HG03439 (cell line): Measurements from ENCODE around the gene PHF21B.

Source experiments
- ATAC-seq: cut with Tn5 transposase; IDR thresholded peaks from one replicate; pipeline ENCODE4 v1.9.1; 2021; ENCODE audit warnings: mild to moderate bottlenecking, moderate library complexity; ENCODE audit not compliant: unreplicated experiment

The PHF21B gene

GRCh38 chr22:45019861-45020655, 10.3 kb upstream of the PHF21B start:
- ATAC-seq: no peak

DNA sequence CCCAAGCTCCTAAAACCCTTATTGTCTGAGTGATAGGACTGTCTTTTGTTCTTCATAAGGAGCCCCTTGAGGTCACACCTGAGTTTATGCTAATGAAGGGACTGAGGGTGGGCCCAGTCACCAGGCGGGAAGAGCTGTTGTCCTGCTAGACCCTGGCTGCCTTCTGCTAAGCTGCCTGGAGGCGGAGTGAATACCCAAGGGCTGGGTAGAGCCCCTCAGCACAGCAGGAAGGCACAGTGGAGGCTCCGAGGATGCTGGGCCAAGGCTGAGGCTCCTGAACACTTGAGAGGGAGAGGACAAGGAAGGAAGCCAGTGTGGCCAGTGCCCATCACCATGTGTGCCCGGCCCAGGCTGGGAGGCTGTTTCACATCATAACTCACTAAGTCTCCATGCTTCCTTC, 4.8 kb upstream of the PHF21B start:
- ATAC-seq: no peak

GRCh38 chr22:45013138-45013537, 3.3 kb upstream of the PHF21B start:
- no peak for ATAC-seq

- no peak for ATAC-seq
These were observed 711 bp upstream of the PHF21B start for GRCh38 chr22:45010532-45010900.

GRCh38 chr22:45008751-45009605, 827 bp downstream of the PHF21B start:
- no peak for ATAC-seq

DNA sequence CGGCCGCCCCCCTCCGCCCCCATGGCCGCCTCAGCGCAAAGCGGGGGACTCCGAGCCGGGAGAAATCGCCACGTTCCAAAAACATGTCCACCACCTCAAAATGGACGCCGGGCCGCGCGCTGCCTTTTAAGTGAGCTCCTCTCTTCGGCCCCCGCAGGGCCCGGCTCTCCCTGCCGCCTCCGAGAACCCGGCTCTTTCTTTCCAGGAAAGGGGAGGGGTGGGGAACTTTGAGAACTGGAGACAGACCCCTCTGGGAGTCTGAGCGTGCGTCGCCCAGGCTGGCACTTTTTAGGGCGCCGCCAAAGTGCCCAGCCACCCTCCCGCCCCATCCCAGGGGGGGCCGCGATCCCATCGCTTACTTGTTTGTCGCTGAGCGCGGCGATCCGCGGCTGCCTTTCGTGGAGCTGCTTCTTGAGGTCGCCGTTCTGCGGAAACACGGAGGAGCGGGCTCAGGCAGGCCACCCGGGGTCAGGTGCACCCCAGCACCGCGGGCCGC, 1.6 kb downstream of the PHF21B start:
- no peak for ATAC-seq

DNA sequence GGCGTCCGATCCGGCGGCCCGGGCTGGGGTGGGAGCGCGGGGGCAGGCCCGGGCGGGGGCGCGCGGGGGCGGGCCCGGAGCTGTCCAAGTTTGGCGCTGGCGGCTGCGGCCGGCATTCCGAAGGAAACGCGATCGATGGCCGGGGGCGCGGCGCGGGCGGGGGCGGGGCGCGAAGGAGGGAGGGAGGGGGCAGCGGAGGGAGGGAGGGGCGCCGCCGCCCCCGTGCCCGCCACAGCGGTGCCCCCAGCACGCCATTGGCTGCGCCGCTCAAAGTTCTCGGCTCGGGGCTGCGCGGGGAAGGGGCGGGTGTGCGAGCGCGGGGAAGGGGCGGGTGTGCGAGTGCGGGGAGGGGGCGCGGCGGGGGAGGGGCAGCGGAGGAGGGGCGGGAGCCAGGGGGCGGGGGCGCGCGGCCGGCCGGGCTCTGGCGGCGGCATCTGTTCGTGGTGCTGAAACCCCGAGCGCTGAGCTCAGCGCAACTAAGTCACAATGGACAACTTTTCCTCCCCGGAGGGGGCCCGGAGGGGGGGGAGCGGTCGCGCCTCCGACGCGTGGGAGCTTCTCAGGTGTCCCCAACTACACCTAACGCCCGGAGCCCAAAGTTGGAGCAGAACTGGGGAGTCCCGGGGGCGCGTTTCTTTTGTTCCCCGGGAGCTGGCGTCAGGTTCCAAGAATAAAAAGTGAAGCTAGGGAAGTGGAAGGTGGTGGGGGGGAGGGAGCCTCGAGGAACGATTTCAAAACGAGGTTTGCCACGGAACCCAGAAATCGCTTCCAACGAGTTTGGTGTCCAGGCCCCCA, 2.2 kb downstream of the PHF21B start:
- no peak for ATAC-seq

DNA sequence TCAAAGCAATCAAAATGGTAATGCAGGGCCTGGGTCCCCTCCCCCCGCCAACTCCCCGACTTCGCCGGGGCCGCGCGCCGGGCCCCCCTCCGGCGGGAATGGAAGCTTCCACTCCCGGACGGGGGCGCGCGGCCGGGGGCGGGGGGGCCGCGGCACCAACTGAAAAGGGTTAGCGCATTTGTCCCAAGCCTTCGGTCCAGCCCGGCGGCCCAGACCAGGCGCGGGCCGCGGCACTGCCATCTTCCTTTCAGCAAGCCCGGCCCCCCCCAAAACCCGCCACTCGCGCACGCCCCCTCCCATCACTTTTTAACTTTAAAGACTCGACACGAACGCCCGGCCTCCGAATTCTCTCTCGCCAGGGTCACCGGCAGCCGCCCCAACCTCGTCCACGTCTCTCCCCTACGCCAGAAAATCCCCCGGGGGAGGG, 2.8 kb downstream of the PHF21B start:
- no peak for ATAC-seq

GRCh38 chr22:45006111-45006963, 3.5 kb downstream of the PHF21B start:
- no peak for ATAC-seq

- no peak for ATAC-seq
These were observed 8.2 kb downstream of the PHF21B start for GRCh38 chr22:45001653-45002052.

GRCh38 chr22:45000330-45000729, 9.5 kb downstream of the PHF21B start:
- no peak for ATAC-seq

- no peak for ATAC-seq
These were observed 10.1 kb downstream of the PHF21B start for GRCh38 chr22:44999687-45000086.

- ATAC-seq: no peak
These were observed 10.6 kb downstream of the PHF21B start for GRCh38 chr22:44999231-44999630.

GRCh38 chr22:44998296-44998695, 11.5 kb downstream of the PHF21B start:
- ATAC-seq: no peak

DNA sequence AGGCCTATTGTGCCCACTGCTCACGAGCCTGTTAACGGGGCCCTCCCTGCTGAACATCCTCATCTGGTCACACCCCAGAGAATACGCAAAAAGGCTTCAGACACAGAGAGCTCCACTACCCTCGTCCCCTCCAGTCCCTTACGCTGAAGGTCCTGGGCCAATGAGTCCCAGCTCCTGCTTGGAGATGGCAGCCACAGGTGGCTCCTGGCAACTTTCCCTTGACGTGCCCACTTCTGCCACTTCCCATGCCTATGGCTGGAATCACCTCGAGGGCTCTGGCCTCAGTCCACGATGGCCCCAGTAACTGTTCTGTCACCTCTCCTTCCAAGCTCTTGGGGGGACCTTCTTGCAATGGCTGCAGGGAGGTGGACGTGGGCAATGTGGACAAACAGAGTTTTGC, 12.7 kb downstream of the PHF21B start:
- no peak for ATAC-seq

DNA sequence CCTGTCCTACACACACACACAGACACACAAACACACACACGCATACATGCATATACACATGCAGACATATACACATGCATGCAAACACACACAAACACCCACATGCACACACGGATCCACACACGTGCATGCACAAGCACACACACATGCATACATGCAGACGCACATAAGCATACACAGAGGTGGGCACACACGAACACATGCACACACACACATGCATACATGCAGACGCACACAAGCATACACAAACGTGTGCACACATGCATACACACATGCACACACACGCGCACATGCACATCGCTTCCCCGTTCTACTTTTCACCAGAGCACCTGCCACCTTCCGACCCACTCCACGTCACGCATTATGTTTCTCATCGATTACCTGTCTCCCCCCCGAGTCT, 13.2 kb downstream of the PHF21B start:
- no peak for ATAC-seq

DNA sequence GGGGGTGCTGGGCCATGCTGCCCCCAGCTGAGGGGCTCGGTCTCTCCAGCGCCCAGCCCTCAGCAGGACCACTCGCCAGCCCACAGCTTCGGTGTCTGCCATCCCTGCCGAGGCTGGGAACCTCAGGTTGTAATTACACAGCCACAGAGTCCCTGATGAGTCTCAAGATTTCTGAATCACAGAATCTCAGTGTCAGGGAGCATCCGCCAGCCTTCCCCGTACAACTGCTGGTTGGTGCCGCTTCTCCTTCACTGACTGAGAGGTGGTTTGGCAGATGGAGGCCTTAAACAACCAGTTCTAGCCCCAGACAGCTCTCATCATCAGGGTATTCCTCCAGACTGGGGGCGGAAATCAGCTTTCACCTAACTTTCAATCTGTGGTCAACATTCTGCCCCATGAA, 13.7 kb downstream of the PHF21B start:
- ATAC-seq: no peak

DNA sequence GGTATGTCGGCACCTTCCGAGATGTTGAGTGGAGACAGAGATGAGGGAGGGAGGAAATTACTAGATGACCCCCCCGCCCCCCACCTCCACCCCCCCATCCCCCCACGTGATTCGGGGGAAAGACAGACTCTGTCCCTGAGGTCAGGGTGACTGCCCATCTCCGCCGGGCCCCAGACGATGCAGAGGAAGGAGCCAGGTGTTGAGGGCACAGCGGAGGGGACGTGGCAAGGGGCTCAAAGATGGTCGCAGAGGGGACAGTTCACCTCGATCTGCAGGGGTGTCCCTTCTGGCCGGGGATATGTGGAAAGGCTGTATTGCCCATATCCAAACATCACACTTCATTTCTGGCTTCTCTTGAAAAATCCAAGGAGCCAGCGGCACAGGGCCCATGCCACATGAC, 14.1 kb downstream of the PHF21B start:
- no peak for ATAC-seq

DNA sequence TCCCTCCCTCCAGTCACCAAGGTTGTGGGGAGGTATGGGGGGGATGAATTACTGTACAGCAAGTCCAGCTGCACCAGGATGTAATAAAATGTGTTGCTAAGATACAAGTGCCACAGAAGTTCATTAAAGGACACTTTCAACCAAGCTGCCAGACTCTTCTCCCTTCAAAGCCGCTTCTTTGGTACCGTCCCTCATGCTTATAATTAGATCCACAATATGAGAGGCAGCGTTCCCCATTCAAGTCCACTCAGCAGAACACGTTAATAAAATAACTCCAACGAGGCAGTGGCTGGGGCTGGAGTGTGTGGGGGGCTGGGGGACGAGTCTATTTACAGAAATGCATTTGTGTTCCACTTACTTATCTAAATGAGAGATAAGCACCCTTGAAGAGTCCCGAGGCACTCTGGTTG, 14.7 kb downstream of the PHF21B start:
- ATAC-seq: no peak

GRCh38 chr22:44994399-44995104, 15.3 kb downstream of the PHF21B start:
- ATAC-seq: no peak
